T-helper 1 cell (primary cell): ENCODE measurements around the gene INAFM1.
"Not testable (repeated sequence)": the region's sequence is repeated elsewhere in the genome, so short reads cannot be mapped to it uniquely, and the experiment has no call there.

Source experiments
- DNase-seq, 5 donors: peaks; one replicate each; pipeline ENCODE4 v3.0.0-alpha.2; 2012 to 2020

Gene INAFM1

DNA sequence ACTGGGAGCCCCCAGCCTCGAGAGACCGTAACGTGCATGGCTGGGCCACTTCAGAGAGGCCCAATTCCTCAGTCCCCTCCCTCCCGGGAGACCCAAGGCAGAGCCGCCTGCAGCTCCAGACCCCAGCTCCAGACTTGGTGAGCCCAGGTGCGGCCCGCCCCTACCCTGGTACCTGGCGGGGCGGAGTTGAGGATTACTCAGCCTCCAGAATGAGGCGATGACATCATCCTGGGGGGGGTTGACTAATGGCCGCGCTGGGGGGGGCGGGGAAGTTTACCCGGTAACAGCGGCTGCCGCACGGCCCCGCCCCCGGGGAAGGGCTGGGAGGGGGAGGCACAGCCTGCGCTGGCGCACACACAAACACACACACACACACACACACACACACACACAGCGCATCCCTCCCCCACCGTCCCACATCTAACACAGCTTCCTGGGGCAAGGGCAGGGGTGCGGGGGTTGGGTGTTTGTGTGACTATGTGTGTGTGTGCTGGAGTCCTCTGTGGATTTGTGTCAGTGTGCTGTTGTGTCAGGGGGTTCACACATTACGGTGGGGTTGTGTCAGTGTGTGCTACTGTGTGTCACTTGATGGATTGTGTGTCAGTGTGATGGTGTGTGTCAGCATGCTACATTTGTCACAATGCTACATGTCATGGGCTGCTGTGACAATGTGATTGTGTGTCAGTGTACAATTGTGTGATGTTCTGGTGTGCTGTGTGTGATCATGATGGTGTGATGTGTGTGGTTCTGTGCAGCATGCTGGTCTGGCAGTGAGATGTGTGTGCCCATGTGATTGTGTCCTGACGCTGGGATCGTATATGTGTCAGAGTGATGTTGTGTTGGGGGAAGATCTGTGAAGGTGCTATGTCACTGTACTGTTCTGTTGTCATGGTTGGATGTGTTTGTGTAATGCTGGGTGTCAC is 33.4 kb upstream of the INAFM1 start:
- peak; percentile 73 to 89 (median 86) for DNase-seq

- DNase-seq, result no peak
Observed at GRCh38 chr19:47241919-47242577, 32.6 kb upstream of the INAFM1 start.

DNA sequence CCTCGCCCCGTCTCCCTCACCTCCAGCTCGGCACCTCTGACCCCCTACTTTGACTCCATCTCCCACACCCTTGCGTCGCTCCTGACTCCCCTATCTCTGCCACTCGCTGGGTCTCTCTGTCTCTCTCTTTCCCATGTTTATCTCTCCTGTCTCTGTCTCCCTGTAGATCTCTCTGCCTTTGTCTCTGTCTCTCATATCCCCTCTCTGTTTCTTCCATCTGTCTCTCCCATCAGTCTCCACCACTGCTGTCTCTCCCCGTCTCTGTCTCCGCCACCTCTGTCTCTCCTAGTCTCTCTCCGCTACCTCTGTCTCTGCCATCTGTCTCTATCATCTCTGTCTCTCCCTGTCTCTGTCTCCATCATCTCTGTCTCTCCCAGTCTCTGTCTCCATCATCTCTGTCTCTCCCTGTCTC is 31.3 kb upstream of the INAFM1 start:
- DNase-seq, result no peak

GRCh38 chr19:47243776-47244547 is 30.7 kb upstream of the INAFM1 start:
- DNase-seq, result peak; percentile 73 to 98 (median 81)

DNA sequence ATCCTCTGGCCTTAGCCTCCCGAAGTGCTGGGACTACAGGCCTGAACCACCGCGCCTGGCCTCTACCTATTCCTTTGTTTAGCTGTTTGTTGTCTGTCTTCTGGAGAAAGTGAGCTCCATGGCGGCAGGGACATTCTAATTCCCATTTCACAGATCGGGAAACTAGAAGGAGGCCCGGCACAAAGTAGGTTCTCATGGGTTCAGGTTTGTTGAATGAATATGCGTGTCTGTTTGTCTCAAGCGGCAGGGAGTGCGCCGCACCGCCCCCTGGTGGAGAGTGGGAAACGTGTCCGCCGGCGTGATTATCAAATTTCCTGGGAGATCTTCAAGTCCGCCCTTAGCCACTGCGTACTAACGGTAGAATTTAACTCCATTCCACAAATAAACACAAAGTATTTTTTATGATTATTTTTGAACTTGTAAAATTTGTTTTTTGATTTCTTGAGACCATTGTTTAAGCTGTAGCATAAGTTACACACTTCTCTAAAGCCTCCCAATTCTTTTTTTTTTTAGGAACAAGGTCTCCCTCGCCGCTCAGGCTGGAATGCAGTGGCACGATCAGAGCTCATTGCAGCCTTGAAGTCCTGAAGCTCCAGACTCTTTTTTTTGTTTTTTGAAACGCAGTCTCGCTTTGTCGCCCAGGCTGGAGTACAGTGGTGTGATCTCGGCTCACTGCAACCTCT is 27.2 kb upstream of the INAFM1 start:
- DNase-seq, result peak; percentile 50 to 80 (median 65)

DNA sequence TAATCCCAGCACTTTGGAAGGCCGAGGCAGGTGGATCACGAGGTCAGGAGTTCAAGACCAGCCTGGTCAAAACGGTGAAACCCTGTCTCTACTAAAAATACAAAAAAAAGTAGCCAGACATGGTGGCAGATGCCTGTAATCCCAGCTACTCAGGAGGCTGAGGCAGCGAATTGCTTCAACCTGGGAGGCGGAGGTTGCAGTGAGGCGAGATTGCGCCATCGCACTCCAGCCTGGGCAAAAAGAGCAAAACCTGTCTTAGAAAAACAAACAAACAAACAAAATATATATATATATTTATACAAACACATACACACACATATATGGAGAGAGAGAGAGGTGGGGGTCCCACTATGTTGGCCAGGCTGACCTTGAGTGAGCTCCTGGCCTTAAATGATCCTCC is 21.7 kb upstream of the INAFM1 start:
- not testable (repeated sequence) for DNase-seq

DNA sequence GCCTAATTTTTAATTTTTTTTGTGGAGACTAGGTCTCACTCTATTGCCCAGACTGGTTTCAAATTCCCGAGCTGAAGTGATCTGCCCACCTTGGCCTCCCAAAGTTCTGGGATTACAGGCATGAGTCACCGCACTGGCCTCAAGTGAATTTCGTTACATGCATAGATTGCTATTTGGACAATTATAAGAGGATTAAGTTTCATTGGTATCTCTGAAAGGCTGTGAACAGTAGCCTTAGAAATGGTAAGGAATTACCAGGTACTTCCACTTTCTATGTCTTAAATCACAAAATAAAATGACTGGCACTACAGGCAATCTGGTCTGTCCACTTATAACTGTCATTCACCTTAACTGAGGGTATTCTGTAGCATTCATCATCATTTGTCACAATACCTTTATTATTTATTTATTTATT is 21.2 kb upstream of the INAFM1 start:
- no peak for DNase-seq

- no peak for DNase-seq
Observed at GRCh38 chr19:47253970-47254369, 20.7 kb upstream of the INAFM1 start.

GRCh38 chr19:47255879-47256692 is 18.6 kb upstream of the INAFM1 start, which contains the start of gene CCDC9:
TSS of gene CCDC9 (plus strand) at chr19:47256525. CDS start at chr19:47258401, 1,876 bp downstream.
- peak; percentile 81 to 97 (median 86) for DNase-seq

GRCh38 chr19:47256693-47257410 is 17.8 kb upstream of the INAFM1 start:
- peak; percentile 96 to 99 (median 99) for DNase-seq

- no peak for DNase-seq
Observed at GRCh38 chr19:47257411-47258169, 17.1 kb upstream of the INAFM1 start.

GRCh38 chr19:47258434-47258833 is 16.3 kb upstream of the INAFM1 start:
- DNase-seq, result no peak

GRCh38 chr19:47258895-47259555 is 15.7 kb upstream of the INAFM1 start:
- no peak for DNase-seq

- no peak for DNase-seq
Observed at GRCh38 chr19:47260476-47260875, 14.2 kb upstream of the INAFM1 start.

GRCh38 chr19:47261946-47262793 is 12.5 kb upstream of the INAFM1 start:
- not testable (repeated sequence) for DNase-seq

DNA sequence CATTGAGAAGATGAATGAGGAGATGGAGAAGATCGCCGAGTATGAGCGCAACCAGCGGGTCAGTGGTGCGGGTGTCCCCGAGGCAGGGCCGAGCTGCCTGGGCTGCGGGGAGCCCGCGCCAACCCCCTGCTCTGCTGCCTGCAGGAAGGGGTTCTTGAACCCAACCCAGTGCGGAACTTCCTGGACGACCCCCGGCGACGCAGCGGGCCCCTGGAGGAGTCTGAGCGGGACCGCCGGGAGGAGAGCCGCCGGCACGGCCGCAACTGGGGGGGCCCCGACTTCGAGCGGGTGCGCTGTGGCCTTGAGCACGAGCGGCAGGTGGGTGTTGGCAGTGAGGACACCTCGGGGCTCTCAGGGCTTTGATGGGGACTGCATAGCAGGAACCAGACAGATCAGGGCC is 10.1 kb upstream of the INAFM1 start:
- no peak for DNase-seq

DNA sequence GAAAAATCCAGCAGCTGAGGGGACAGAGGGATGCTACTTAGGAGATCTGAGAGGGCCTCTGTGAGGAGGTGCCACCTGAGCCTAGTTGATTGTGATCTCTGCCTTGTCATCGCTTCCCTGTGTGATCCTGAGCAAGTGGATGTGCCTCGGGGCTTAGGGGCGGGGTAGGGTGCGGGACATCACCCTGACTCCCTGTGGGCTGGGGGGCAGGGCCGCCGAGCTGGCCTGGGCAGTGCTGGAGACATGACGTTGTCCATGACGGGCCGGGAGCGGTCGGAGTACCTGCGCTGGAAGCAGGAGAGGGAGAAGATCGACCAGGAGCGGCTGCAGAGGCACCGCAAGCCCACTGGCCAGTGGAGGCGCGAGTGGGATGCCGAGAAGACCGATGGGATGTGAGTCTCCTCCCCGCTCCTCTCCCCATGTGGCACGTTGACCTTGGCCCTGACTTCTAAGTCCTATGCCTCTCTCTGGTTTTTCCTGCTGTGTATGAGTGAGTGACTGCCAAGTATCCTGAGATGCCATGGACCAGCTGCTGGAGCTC is 8.2 kb upstream of the INAFM1 start:
- no peak for DNase-seq

DNA sequence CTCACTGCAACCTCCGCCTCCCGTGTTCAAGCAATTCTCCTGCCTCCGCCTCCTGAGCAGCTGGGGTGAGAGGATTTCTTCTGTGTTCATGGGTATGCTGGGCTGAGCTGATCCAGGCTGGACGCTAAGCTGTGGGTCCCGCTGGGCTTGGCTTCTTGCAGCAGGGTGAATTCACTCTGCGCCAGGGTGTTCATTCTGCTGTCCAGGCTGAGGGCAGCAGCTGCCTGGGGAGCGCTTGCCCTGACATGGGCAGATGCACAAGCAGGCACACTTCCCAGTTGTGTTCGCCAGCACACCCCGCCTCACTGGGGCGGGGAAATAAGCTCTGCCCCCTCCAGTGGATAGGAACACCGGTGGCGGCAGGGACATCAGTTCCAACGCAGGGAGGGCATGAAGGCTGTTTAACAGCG is 7.3 kb upstream of the INAFM1 start:
- DNase-seq, result no peak
